ENCODE data around the gene CTCFL.
"Not testable (repeated sequence)": the region's sequence is repeated elsewhere in the genome, so short reads cannot be mapped to it uniquely, and the experiment has no call there.

Gene CTCFL

GRCh38 chr20:57536120-57536708 is 11.3 kb upstream of the CTCFL start:
- no peak for DNase-seq

- no peak for DNase-seq
Measured at GRCh38 chr20:57535297-57535696, 10.4 kb upstream of the CTCFL start.

GRCh38 chr20:57532104-57532503 is 7.2 kb upstream of the CTCFL start:
- DNase-seq: no peak

DNA sequence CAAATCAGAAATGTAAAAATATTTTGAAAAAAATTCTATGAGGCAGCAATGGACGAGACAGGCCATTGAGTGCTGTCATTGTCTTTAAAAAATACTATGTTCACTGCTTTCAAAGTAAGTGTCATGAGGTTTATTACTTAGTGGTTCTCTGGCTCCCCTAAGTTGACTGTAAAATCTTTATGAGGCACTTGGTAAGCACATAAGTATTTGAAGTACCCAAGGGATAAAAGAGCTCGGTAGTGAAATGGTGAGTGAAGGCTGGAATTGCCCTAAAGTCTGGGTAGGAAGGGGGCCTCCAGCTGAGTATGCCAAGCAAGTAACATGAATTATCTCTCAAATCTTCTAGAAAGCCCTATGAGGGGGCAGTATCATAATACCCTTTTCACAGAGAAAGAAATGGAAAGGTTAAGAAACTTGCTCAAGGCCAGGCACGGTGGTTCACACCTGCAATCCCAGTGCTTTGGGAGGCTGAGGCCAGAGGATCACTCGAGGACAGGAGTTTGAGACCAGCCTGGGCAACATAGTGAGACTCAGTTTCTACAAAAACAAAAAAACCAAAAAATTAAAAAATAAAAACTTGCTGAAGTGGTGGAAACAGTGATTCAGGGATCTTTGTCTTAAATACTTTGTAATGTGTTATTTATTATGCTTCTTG is 5.5 kb upstream of the CTCFL start:
- no peak for DNase-seq

DNA sequence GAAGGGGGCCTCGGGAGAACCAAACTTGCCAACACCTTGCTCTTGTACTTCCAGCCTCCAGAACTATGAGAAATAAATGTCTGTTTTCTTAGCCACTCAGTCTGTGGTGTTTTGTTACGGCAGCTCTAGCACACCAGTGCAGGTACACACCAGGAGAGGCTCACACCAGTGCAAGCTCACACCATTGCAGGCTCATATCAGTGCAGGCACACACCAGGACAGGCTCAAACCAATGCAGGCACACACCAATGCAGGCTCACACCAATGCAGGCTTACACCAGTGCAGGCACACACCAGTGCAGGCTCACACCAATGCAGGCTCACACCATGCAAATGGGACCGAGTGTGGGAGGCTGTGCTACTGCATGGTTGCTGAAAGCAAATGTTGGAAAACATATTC is 4.9 kb upstream of the CTCFL start:
- no peak for DNase-seq

- DNase-seq: no peak
Measured at GRCh38 chr20:57529160-57529585, 4.2 kb upstream of the CTCFL start.

GRCh38 chr20:57528148-57528547 is 3.2 kb upstream of the CTCFL start:
- DNase-seq: no peak

DNA sequence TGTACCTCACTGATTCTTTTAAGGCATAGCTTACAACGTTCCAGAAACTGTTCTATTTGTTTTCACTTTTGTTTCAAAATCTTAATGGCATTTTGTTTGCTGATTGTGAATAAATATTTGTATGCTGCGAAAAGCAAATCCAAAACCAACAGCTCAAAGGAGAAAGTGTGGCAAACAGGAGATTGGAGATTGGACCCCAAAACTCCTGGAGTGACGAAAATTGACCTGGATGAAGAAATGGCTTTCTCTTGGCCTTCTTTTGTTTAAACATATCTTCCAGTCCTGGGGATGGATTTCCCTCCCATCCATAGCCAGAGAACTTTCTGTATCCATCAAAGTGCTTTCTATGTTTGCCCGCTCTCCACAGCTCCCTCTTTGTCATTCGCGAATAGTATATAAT is 2.8 kb upstream of the CTCFL start:
- DNase-seq: no peak

GRCh38 chr20:57526885-57527460 is 2.0 kb upstream of the CTCFL start:
- no peak for DNase-seq

- DNase-seq: no peak
Measured at GRCh38 chr20:57526087-57526884, 1.3 kb upstream of the CTCFL start.

DNA sequence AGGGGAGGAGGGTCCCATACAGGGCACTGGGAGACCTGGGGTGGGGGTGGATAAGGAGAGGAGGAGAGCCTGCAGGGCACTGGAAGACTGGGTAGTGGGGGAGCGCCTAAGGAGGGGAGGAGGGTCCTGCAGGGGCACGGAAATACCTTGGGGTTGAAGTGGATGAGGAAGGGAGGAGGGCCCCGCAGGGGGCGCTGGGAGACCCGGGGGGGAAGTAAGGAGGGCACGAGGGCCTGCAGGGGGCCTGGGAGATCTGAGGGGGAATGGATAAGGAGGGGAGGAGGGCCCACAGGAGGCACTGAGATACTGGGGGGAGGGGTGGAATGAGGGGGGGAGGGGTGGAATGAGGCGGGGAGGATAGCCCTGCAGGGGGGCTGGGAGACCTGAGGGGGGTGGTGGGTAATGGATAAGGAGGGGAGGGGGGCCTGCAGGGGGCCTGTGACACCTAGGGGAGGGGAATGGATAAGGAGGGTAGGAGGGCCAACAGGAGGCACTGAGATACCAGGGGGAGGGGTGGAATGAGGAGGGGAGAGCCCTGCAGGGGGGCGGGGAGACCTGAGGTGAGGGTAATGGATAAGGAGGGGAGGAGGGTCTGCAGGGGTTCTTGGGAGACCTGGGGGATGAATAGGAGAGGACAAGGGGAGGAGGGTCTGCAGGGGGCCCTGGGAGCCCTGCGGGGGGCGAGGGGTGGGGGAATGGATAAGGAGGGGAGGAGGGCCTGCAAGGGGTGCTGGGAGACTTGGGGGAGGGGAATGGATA is 567 bp upstream of the CTCFL start:
- DNase-seq: no peak

- no peak for DNase-seq
Measured at GRCh38 chr20:57523782-57524181, 1.2 kb downstream of the CTCFL start.

DNA sequence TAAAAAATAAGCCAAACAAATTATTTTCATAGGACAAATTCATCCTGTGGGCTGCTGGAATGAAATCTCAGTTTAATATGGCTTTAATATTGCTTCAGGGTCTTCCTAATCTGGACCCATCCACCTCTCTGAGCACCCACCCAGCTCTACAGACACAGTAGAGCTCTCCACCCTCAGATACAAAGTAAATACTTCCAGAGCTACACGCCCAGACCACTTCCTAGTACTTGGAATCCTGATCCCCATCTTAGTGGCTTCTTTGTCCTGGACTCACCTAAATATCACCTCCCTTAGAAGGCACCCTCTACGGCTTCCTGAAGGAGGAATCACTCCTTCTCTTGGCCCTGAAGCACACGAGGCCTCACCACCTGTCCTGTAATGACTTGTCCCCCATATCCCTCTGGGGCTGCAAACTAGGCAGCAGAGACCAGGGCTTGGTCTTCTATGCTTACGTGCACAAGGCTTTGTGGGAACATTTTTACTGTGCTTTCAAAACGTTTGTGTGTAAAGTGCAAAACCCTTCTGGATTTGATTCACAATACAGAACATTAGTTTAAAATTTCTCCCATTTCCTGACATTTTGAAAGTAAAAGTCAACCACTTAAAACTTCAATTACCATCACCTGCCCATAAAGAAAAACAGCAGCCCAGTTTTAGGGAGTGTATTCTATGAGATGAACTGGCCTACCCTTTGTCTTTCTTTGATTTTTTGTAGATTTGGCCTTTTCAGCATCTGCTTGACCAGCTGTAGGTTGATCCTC is 2.4 kb downstream of the CTCFL start:
- no peak for DNase-seq

DNA sequence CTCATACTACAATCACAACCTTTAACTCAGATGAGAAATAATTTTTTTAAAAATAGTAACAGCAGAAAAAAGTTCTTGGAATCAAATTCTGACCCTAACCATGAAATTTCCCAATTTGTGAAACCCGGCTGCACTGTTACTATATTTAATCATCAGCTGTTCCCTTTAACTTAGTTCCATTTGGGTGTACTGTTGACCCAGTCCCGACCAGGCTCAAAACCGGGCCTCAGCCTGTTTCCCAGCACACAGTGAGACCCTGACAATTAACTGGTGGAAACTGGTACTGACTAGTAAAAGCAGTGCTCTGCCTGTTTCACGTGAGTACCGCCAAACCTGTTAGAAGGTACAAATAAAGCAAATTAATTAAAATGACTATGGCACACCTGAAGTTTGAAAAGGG is 7.0 kb downstream of the CTCFL start:
- no peak for DNase-seq

DNA sequence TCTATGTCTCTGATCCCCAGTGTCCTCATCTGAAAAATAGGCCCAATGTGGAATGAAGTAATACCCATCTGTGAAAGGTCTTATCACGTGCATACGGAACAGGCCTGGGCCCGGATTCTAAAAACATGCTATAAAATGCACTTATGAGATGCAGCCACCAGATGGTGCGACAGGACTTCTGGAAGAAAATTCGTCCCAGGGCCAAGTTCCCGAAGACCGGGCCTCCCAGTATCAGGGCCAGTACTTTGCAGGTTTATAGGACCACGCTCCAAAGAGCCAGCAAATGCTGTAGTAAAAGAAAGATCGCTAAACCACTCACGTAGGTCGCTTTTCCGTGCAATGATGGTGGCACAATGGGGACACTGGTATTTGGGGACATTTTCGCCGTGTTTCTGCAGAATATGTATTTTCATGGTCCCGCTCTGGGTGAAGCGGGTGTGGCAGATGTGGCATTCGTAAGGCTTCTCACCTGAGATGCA is 10.6 kb downstream of the CTCFL start:
- peak; percentile 20 for DNase-seq

GRCh38 chr20:57513199-57513598 is 11.7 kb downstream of the CTCFL start:
- no peak for DNase-seq

GRCh38 chr20:57512432-57512831 is 12.5 kb downstream of the CTCFL start:
- DNase-seq: no peak

DNA sequence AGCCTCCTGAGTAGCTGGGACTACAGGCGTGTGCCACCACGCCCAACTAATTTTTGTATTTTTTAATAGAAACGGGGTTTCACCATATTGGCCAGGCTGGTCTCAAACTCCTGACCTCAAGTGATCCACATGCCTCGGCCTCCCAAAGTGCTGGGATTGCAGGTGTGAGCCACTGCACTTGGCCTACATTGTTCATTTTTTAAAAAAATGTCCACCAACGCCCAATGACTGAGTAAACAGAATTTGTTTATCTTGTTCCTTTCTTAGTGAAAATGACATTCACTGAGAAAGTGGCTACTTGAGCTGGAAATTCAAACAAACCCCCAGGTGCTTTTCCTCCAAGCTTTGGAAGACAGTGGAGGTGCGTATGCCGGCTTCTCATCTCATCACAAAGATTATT is 13.2 kb downstream of the CTCFL start:
- not testable (repeated sequence) for DNase-seq

- no peak for DNase-seq
Measured at GRCh38 chr20:57509665-57510237, 15.2 kb downstream of the CTCFL start.

DNA sequence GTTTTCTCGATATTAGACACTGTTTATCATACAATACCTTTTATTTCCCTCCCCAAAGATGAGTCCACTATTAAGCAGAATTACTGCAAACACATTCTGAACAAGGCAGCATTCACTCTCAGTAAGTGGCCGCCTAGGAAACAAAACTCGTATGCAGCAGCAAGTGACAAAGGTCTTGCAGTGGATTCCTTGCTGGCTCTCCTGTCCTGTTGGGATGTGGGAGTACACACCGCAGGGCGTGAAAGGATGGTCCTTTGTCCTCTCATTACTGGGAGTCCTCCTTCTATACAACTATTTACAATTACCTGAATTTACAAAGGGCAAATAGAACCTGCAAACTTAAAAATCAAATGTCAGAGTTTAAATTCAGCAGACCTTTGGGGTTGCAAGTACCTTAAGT is 16.1 kb downstream of the CTCFL start:
- no peak for DNase-seq

GRCh38 chr20:57508381-57508780 is 16.6 kb downstream of the CTCFL start:
- DNase-seq: no peak

DNA sequence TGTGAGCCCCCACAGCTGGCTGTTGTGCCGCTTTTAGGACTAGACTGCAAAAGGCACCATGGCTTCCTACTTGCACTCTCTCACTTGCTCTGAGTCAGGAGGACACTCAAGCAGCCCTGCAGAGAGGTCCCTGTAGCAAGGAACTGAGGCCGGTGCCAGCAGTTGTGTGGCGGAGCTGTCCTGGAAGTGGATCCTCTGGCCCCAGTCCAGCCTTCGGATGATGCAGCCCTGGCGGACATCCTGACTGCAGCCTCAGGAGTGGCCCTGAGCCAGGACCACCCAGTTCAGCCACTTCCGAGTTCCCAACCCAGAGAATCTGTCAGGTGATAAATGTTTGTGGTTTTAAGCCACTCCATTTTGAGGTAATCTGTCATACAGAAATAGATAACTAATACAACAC is 17.5 kb downstream of the CTCFL start:
- no peak for DNase-seq

Measured in activated CD4-positive, alpha-beta T cell treated with anti-CD3 and anti-CD28 coated beads, Interleukin-2, amount 50 U/mL, for 1 hour (primary cell).